IMR-90 (cell line): ENCODE data around the gene HTR2A. TPM values are rescaled to one million over a fixed set of nuclear protein-coding genes. Genes with fewer than 3 reads are reported as not detected.

ENCODE experiments used
- ATAC-seq: fragments of 200-7000 bp; cut with Tn5 transposase; 2 replicates; pipeline ENCODE4 v1.9.1; 2020; ENCODE audit warnings: low read depth, mild to moderate bottlenecking, moderate library complexity
- BruUV-seq: library from RNA; stranded (reverse); fragments of 400-500 nt; replicated peaks from 2 replicates; lab custom pipeline; 2021; lab: Mats Ljungman, UMichigan
- CTCF ChIA-PET: fragments of 300-600 bp; formaldehyde crosslinking; extraction: SDS; loops from one replicate; lab custom pipeline; 2021; ENCODE audit warnings: antibody characterized with exemption; lab: Yijun Ruan, JAX
- POLR2A ChIA-PET: fragments of 300-600 bp; sonication (Branson Sonifier 250); formaldehyde crosslinking; loops from one replicate; lab custom pipeline; 2022; ENCODE audit warnings: antibody characterized with exemption; ENCODE audit not compliant: unreplicated experiment; lab: Charles Lee
- DNase-seq: peaks from one replicate; pipeline ENCODE4 v3.0.0; 2013
- H2AFZ ChIP-seq: replicated peaks from 2 replicates; pipeline ENCODE3; 2013; ENCODE audit warnings: low read length, mild to moderate bottlenecking; ENCODE audit not compliant: poor library complexity
- H2AK5ac ChIP-seq: 2 replicates; pipeline ENCODE4 v1.6.1; 2013; ENCODE audit warnings: low read depth, low read length, inconsistent platforms
- H2AK9ac ChIP-seq: replicated peaks from 2 replicates; pipeline ENCODE3; 2013; ENCODE audit warnings: mild to moderate bottlenecking, low read depth, low read length, moderate library complexity; ENCODE audit not compliant: poor library complexity
- H2BK120ac ChIP-seq: 2 replicates; pipeline ENCODE4 v1.6.1; 2013; ENCODE audit warnings: low read depth, low read length, inconsistent platforms
- H2BK15ac ChIP-seq: 3 replicates; pipeline ENCODE4 v1.6.1; 2013; ENCODE audit warnings: low read depth, low read length, inconsistent platforms
- H2BK20ac ChIP-seq: 2 replicates; pipeline ENCODE4 v1.6.1; 2013; ENCODE audit warnings: low read depth, mild to moderate bottlenecking, inconsistent platforms, low read length, moderate library complexity
- H2BK5ac ChIP-seq: 2 replicates; pipeline ENCODE4 v1.6.1; 2013; ENCODE audit warnings: mild to moderate bottlenecking, low read depth, low read length, inconsistent platforms; ENCODE audit not compliant: poor library complexity, severe bottlenecking
- H3K14ac ChIP-seq: replicated peaks from 2 replicates; pipeline ENCODE4 v1.6.1; 2013; ENCODE audit warnings: low read depth, low read length, inconsistent platforms
- H3K18ac ChIP-seq: 2 replicates; pipeline ENCODE4 v1.6.1; 2013; ENCODE audit warnings: low read depth, low read length, control low read depth
- H3K23ac ChIP-seq: 2 replicates; pipeline ENCODE4 v1.6.1; 2013; ENCODE audit warnings: low read depth, low read length, inconsistent platforms
- H3K27ac ChIP-seq: 2 replicates; pipeline ENCODE4 v1.5.1; 2013; ENCODE audit warnings: mild to moderate bottlenecking, control low read depth, low read length; ENCODE audit not compliant: insufficient read depth
- H3K27me3 ChIP-seq: 2 replicates; pipeline ENCODE4 v1.6.1; 2013; ENCODE audit warnings: low read length; ENCODE audit not compliant: control insufficient read depth, insufficient read depth
- H3K36me3 ChIP-seq: 2 replicates; pipeline ENCODE4 v1.6.1; 2013; ENCODE audit warnings: low read length, mixed read lengths; ENCODE audit not compliant: control insufficient read depth, insufficient read depth
- H3K4ac ChIP-seq: 2 replicates; pipeline ENCODE4 v1.6.1; 2013; ENCODE audit warnings: low read depth, low read length, inconsistent platforms
- H3K4me1 ChIP-seq: 2 replicates; pipeline ENCODE4 v1.6.1; 2013; ENCODE audit warnings: low read length, mixed read lengths; ENCODE audit not compliant: control insufficient read depth, insufficient read depth
- H3K4me2 ChIP-seq: 2 replicates; pipeline ENCODE4 v1.6.1; 2013; ENCODE audit warnings: low read depth, mild to moderate bottlenecking, control low read depth, low read length, moderate library complexity
- H3K4me3 ChIP-seq: 2 replicates; pipeline ENCODE4 v1.5.1; 2013; ENCODE audit warnings: low read depth, mild to moderate bottlenecking, control low read depth, low read length, moderate library complexity; ENCODE audit not compliant: insufficient read depth
- H3K56ac ChIP-seq: 2 replicates; pipeline ENCODE4 v1.6.1; 2013; ENCODE audit warnings: low read length, inconsistent platforms; ENCODE audit not compliant: insufficient read depth; ENCODE audit errors: extremely low read depth
- H3K79me1 ChIP-seq, 2 experiments: 2 replicates each; pipeline ENCODE4 v1.6.1; 2013; ENCODE audit warnings: low read length in 2 of 2, inconsistent platforms in 1 of 2, low read depth in 1 of 2
- H3K9ac ChIP-seq: 2 replicates; pipeline ENCODE4 v1.6.1; 2013; ENCODE audit warnings: low read depth, low read length, control low read depth
- H3K9me1 ChIP-seq: 2 replicates; pipeline ENCODE4 v1.6.1; 2013; ENCODE audit warnings: low read length, inconsistent platforms; ENCODE audit not compliant: insufficient read depth
- H3K9me3 ChIP-seq: 2 replicates; pipeline ENCODE4 v1.6.1; 2013; ENCODE audit warnings: low read length; ENCODE audit not compliant: control insufficient read depth, insufficient read depth
- H4K20me1 ChIP-seq: 2 replicates; pipeline ENCODE4 v1.6.1; 2013; ENCODE audit warnings: low read length, inconsistent platforms; ENCODE audit not compliant: insufficient read depth
- H4K5ac ChIP-seq: 2 replicates; pipeline ENCODE4 v1.6.1; 2013; ENCODE audit warnings: mild to moderate bottlenecking, low read depth, low read length, control low read depth
- H4K8ac ChIP-seq, 2 experiments: 2 replicates each; pipeline ENCODE4 v1.6.1; 2013; ENCODE audit warnings: low read depth in 2 of 2, low read length in 2 of 2, control low read depth in 1 of 2, inconsistent platforms in 1 of 2
- H4K91ac ChIP-seq: 2 replicates; pipeline ENCODE4 v1.6.1; 2013; ENCODE audit warnings: low read depth, low read length, inconsistent platforms; ENCODE audit not compliant: insufficient read depth
- BHLHE40 ChIP-seq: fragments of 150-350 bp; IDR thresholded peaks from 2 replicates; pipeline ENCODE4 v1.6.1; 2016; ENCODE audit warnings: mild to moderate bottlenecking, low read depth, low read length
- CEBPB ChIP-seq: IDR thresholded peaks from 2 replicates; pipeline ENCODE4 v1.6.1; 2012; ENCODE audit warnings: low read depth, low read length, improper control_type of control experiment
- CHD1 ChIP-seq: IDR thresholded peaks from 2 replicates; pipeline ENCODE4 v1.6.1; 2012; ENCODE audit warnings: low read depth, low read length, improper control_type of control experiment
- CTCF ChIP-seq: conservative IDR thresholded peaks from 2 replicates; pipeline ENCODE4 v1.5.1; 2012; ENCODE audit warnings: mild to moderate bottlenecking, low read depth, low read length, improper control_type of control experiment
- ELK1 ChIP-seq: fragments of 150-350 bp; IDR thresholded peaks from 2 replicates; pipeline ENCODE4 v1.6.1; 2016; ENCODE audit warnings: low read depth, mild to moderate bottlenecking, low read length, moderate library complexity, borderline replicate concordance
- FOS ChIP-seq: fragments of 150-350 bp; IDR thresholded peaks from 2 replicates; pipeline ENCODE4 v1.6.1; 2016; ENCODE audit warnings: low read depth, low read length
- MAZ ChIP-seq: IDR thresholded peaks from 2 replicates; pipeline ENCODE4 v1.6.1; 2012; ENCODE audit warnings: low read depth, mild to moderate bottlenecking, low read length, improper control_type of control experiment, moderate library complexity, borderline replicate concordance
- POLR2A ChIP-seq: IDR thresholded peaks from 2 replicates; pipeline ENCODE4 v1.6.1; 2012; ENCODE audit warnings: mild to moderate bottlenecking, low read depth, low read length
- RAD21 ChIP-seq: IDR thresholded peaks from 2 replicates; pipeline ENCODE4 v1.6.1; 2012; ENCODE audit warnings: low read length, improper control_type of control experiment
- RCOR1 ChIP-seq: IDR thresholded peaks from 2 replicates; pipeline ENCODE4 v1.6.1; 2012; ENCODE audit warnings: mild to moderate bottlenecking, low read length, improper control_type of control experiment; ENCODE audit not compliant: insufficient replicate concordance
- RFX5 ChIP-seq: IDR thresholded peaks from 2 replicates; pipeline ENCODE4 v1.8.0; 2012; ENCODE audit warnings: low read depth, mild to moderate bottlenecking, low read length, moderate library complexity
- USF2 ChIP-seq: fragments of 150-350 bp; IDR thresholded peaks from 2 replicates; pipeline ENCODE4 v1.6.1; 2017; ENCODE audit warnings: mild to moderate bottlenecking, antibody characterized with exemption, low read length, low read depth
- WGBS, 2 experiments: methylation state at CpG; one replicate each; pipeline versions ENCODE4 v1.1.5 to v1.1.7; 2013; ENCODE audit warnings: missing lambda C conversion rate in 2 of 2; ENCODE audit not compliant: insufficient read length in 1 of 2; ENCODE audit errors: extremely low coverage in 2 of 2; 5-methylcytosine and 5-hydroxymethylcytosine counted together
- dilution Hi-C: fragments of 300-500 bp; cut with HindIII; formaldehyde crosslinking; loops from one replicate; pipeline ENCODE4 v1.14.3; 2018; ENCODE audit warnings: low sequenced_read_pairs; ENCODE audit not compliant: unreplicated experiment
- in situ Hi-C: fragments of 300-500 bp; cut with MboI; formaldehyde crosslinking; loops from 3 replicates; pipeline ENCODE4 v1.14.3; 2019; ENCODE audit warnings: low sequenced_read_pairs, inconsistent platforms, mixed read lengths
- intact Hi-C: fragments of 100-400 bp; cut with micrococcal nuclease; formaldehyde crosslinking; loops from 2 replicates; pipeline ENCODE4 v1.10.0; 2022
- polyA plus RNA-seq, 3 experiments: library from polyadenylated mRNA; depleted of rRNA; stranded (reverse); fragments of >200 nt; gene quantifications; 2 replicates each; pipeline ENCODE4 v1.2.3, GENCODE V29; 2012; ENCODE audit warnings: low replicate concordance in 1 of 3
- total RNA-seq: library from RNA; depleted of rRNA; stranded (reverse); fragments of >200 nt; gene quantifications from 2 replicates; pipeline ENCODE4 v1.2.3, GENCODE V29; 2012

HTR2A gene
- total and polyA plus RNA-seq, 2 of the 4 experiments (the other 2 are of a cell fraction), result 0.02 TPM; not detected in 1

GRCh38 chr13:46855664-46856063 is 41.2 kb downstream of the HTR2A start:
- DNase-seq (no peak), ATAC-seq (no peak)
- H4K5ac ChIP-seq, result no peak overlapping the region
- no peak overlapping the region for H3K56ac ChIP-seq
- H2BK120ac ChIP-seq, result no peak overlapping the region
- no peaks in the 10 kb centered on the region for H3K79me1 ChIP-seq
- H2AK9ac ChIP-seq, result no peak overlapping the region
- H3K27me3 ChIP-seq, result peaks cover 33% of the 10 kb centered on the region
- H3K27ac ChIP-seq, result no peak overlapping the region
- H2BK20ac ChIP-seq, result no peak overlapping the region
- H3K4me2 ChIP-seq, result no peak overlapping the region
- no peaks in the 10 kb centered on the region for H4K20me1 ChIP-seq
- H4K91ac ChIP-seq, result no peak overlapping the region
- no peak overlapping the region for H2BK15ac ChIP-seq
- BruUV-seq, result no TSS peak
- H2BK5ac ChIP-seq, result no peak overlapping the region
- no peaks in the 10 kb centered on the region for H3K9me1 ChIP-seq
- H3K4me3 ChIP-seq, result no peak overlapping the region
- no peak overlapping the region for H4K8ac ChIP-seq
- dilution Hi-C loops (no loop called here), in situ Hi-C loops (no loop called here), intact Hi-C loops (no loop called here)
- TF ChIP-seq CTCF (no peak), RAD21 (no peak), RCOR1 (no peak), RFX5 (no peak), ELK1 (no peak), POLR2A (no peak), BHLHE40 (no peak), CEBPB (no peak), USF2 (no peak), MAZ (no peak), CHD1 (no peak), FOS (no peak)
- no peak overlapping the region for H2AFZ ChIP-seq
- no peaks in the 10 kb centered on the region for H3K9me3 ChIP-seq
- H3K23ac ChIP-seq, result no peak overlapping the region
- H3K4ac ChIP-seq, result no peak overlapping the region
- no peaks in the 10 kb centered on the region for H3K4me1 ChIP-seq
- H3K9ac ChIP-seq, result no peak overlapping the region
- POLR2A ChIA-PET, result no interaction called here
- H3K18ac ChIP-seq, result no peak overlapping the region
- CTCF ChIA-PET, result no interaction called here
- no peak overlapping the region for H3K14ac ChIP-seq
- no peaks in the 10 kb centered on the region for H3K36me3 ChIP-seq
- no CpG with 5 or more reads among the region's 3 CpGs for WGBS, 2 experiments
- no peak overlapping the region for H2AK5ac ChIP-seq
